HG02588 (cell line): ENCODE data around the gene AKIRIN2.
A peak's percentile ranks its signal among the peaks of the same experiment; 100 is the strongest.

Experiments used
- ATAC-seq: cut with Tn5 transposase; IDR thresholded peaks from one replicate; pipeline ENCODE4 v1.9.1; 2021; ENCODE audit warnings: mild to moderate bottlenecking, moderate library complexity; ENCODE audit not compliant: unreplicated experiment

Gene AKIRIN2

GRCh38 chr6:87701676-87702588 is at the start of gene AKIRIN2:
TSS of gene AKIRIN2 (minus strand) at chr6:87702233. CDS start at chr6:87701684, 549 bp downstream.
- peak; percentile 67 for ATAC-seq

GRCh38 chr6:87747646-87748045 is 45.6 kb upstream of the AKIRIN2 start:
- ATAC-seq = no peak

- ATAC-seq = no peak
These were observed 44.1 kb upstream of the AKIRIN2 start for GRCh38 chr6:87745966-87746721.

DNA sequence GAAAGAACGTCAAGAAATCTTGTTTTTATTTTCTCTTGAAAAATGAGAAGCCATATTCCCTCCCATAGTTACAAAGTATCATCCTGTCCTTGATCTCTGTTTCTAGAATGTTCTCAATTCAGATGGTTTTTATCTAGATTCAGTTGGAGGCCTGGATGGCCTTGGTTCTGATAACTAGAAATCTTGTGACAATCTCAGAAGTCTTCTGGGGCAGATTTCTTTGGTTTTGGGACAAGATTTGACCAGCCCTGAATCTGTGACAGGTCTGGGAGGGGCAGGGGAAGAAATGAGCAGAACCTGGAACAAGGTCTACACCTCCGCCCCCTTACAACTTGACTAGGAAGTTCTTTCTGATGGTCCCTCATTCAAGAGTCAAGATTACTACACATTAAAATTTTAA is 41.4 kb upstream of the AKIRIN2 start:
- ATAC-seq = no peak

DNA sequence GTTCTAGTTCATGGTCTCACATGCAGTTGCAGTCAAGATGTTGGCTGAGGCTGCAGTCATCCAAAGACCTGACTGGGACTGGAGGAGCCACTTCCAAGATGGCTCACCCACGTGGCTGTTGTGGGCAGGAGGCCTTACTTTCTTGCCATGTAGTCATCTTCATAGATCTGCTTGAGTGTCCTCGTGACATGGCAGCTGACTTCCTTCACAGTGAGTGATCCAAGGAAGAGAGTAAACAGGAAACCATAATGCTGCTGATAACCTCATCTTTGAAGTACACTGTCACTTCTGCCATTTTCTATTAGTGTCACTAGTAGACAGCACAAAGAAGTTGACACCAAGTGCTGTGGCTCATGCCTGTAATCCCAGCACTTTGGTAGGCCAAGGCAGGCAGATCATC is 40.1 kb upstream of the AKIRIN2 start:
- peak; percentile 43 for ATAC-seq

GRCh38 chr6:87741001-87741650 is 39.1 kb upstream of the AKIRIN2 start:
- no peak for ATAC-seq

- ATAC-seq = no peak
These were observed 36.7 kb upstream of the AKIRIN2 start for GRCh38 chr6:87738744-87739143.

DNA sequence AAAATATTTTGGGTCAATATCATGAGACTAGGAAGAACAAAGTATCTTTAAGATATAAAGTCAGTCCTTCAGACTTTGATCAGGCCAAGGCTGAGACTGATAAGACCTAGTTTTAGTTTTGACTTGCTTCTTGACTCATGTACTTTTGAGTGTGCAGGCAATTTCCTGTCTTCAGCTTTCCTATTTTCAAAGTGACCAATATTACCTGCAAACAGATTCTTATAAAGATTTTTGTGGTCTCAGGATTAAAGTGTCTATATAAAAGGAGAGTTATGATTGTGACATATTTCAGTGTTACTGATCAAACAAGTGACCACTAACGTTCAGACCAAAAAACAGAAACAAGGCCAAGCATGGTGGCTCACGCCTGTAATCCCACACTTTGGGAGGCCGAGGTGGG is 36.0 kb upstream of the AKIRIN2 start:
- ATAC-seq = no peak

GRCh38 chr6:87736809-87737540 is 34.9 kb upstream of the AKIRIN2 start:
- ATAC-seq = no peak

- peak; percentile 78 for ATAC-seq
These were observed 30.0 kb upstream of the AKIRIN2 start for GRCh38 chr6:87731818-87732661.

DNA sequence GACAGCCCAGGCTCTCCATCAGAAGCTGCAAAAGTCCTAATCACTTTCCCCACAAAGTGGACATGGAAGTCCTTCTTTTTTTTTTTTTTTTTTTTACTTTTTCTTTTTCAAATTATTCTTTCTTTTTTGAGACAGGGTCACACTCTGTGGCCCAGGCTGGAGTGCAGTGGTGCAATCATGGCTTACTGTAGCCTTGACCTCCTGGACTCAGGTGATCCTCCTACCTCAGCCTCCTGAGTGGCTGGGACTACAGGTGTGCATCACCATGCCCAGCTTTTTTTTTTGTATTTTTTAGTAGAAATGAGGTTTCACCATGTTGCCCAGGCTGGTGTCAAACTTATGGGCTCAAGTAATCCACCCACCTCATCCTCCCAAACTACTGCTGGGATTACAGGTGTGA is 29.0 kb upstream of the AKIRIN2 start:
- ATAC-seq = no peak

GRCh38 chr6:87729965-87730719 is 28.1 kb upstream of the AKIRIN2 start:
- no peak for ATAC-seq

DNA sequence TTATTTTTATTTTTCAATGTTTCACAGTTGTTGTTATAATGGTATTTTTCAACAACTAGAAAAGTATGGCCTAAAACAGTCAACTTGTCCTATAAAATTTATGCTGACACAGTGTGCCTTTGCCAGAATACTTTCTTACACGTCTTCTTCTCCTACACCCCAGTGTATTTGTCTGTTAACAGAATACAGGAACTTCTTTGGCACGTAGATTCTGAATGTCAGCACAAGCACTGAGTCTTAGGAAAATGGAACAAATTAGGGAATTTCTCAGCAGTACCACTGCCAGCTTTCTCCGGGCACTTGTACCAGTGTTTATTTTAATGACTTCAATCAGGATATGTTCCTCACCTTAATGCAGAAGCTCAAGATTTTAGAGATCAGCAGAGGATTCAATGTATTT is 26.7 kb upstream of the AKIRIN2 start:
- ATAC-seq = no peak

DNA sequence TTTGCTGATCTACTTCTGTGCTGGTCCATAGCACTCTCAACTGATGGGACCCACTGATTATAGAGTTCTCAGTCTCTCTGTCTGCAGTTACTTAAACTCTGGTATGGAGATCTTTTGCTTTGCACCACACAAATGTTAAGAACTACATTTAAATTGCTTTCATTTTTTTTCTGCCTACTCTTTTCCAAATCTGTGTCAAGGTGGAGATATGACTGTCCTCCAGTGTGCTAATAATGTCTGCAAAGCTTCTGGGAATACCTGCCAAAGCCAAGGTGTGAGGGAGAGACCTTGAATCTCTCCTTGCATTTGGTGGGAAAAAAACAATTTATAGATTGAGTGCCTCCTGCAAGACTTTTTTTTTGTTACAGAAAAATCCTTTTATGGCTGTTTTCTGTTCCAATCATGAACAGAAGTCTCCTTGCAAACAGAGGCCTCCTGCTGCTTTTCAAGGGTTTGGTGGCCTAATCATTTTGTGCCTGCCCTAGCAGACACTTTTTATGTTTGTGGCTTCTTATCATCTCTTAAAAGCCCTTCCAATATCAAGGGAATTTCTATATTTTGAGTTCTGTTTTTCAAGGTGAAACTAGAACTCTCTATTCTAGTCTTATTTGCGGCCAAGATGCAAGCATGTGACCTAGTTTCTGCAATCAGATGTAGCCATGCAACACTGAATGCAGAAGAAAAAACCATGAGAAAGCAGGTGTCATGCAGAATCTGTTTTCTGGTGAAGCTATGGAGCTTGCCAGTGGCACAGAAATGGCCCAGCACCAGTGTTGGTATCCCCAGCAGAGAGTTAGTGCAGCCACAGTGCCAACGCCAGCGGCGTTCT is 23.2 kb upstream of the AKIRIN2 start:
- peak; percentile 84 for ATAC-seq

DNA sequence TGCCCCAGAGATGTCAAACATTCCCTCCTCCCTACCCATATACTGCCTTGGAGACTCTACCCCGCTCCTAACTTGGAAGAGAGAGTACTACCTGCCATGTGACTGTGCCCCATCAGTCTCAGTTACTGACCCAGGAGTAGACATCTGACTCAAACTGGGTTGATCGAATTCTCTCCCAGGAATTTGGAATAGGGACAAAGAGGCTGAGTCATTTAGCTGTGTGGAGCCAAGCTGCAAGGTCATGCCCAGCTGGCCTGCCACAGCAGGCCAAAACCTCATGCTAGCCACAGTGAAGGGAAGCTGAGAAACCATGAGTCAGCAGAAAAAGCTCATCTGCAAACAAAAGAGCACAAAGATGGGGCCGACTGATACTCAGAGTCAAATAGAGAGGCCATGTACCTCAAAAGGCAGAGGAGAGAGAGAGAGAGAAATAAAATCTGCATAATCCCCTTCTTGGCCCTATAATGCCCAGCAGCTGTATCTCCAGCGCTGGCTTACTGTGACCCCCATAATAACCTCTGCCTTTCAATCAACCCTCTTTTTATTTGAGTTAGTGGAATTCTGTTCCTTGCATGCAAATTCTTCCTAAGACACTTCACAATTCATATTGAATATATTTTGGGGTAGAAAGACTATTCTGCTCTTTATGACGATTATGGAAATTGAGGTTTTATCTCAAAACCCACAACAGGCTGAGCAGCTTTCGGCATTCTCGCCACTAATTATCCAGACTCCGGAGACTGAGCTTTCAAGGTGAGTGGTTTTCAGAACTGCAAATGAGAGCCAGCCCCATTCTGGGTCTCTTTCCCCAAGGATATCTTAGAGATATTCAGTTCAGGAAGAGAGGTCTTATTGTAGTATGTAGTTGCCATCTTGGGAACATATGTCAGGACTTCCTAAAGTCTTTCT is 21.4 kb upstream of the AKIRIN2 start:
- peak; percentile 37 for ATAC-seq

DNA sequence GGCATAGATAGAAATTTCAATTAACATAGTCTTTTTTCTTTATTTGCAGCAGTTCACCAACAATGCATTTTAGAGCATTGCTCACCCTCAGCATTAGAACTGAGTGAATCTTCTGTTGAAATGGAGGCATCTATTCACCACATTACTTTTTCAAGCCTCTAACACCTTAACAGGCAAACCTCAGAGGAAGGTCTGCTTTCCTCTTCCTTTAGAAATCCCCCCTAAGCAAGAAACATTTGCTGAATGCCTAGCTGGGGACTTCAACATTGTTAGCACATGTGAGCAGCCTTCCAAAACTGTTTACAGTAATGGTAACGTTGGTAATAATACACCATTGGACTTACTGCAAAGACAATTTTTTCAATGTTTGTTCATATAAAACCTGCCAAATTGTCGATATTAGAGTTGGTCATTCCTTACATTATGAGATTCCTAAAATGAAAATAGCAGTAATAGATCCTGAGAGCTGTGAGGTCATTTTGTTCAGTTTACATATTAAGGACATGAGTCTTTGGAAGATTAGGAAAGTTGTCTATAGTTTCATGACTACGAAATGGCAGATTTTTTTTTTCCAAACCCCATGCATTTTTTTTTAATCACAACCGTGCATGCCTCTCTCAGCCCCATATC is 20.6 kb upstream of the AKIRIN2 start:
- ATAC-seq = no peak

- no peak for ATAC-seq
These were observed 19.3 kb upstream of the AKIRIN2 start for GRCh38 chr6:87721311-87721710.
